LoVo (cell line): ENCODE measurements around the gene SH3PXD2A.
A peak's percentile ranks its signal among the peaks of the same experiment; 100 is the strongest.
"Not testable (repeated sequence)": the region's sequence is repeated elsewhere in the genome, so short reads cannot be mapped to it uniquely, and the experiment has no call there.

Experiments
- DNase-seq: peaks from one replicate; pipeline ENCODE4 v3.0.0-alpha.2; 2016; ENCODE audit warnings: low spot score

SH3PXD2A gene

DNA sequence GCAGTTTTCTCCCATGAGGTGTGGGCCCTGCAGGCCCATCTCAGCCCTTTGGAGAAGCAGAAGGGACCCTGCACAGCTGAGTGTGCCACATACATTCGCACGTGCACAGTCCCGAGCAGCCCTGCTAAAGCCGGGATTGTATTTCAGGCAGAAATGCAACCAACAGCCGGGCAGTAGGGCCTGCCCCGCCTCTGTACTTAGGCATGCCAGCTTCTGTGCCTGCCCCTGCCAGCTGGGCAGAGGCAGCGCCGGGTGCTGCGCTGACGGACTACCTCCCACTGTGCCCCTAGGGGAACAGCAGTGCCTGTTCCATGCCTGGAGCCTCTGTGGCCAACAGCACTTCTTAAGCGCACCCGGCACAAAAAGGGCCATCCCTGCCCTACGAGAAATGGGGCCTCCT is 191.6 kb downstream of the SH3PXD2A start:
- DNase-seq = no peak

DNA sequence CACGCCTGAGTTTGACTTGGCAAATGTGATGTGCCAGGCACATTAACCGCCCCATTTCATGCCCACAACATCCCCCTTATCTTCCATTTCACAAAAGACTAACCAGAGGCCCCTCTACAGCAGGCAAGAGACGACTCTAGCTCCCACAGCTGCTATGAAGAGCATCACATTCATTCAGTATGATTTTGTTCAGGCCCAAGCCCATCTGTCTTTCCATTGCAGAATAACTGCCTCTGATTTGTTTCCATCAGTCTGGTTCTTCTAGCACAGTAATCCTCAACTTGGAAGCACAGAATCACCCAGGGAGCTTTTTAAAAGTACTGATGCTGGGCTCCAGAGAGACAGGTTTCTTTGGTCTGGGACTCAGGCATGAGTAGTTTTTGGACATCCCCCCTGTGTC is 192.1 kb downstream of the SH3PXD2A start:
- DNase-seq = no peak

- DNase-seq = not testable (repeated sequence)
Observed at GRCh38 chr10:103662704-103663103, 192.7 kb downstream of the SH3PXD2A start.

DNA sequence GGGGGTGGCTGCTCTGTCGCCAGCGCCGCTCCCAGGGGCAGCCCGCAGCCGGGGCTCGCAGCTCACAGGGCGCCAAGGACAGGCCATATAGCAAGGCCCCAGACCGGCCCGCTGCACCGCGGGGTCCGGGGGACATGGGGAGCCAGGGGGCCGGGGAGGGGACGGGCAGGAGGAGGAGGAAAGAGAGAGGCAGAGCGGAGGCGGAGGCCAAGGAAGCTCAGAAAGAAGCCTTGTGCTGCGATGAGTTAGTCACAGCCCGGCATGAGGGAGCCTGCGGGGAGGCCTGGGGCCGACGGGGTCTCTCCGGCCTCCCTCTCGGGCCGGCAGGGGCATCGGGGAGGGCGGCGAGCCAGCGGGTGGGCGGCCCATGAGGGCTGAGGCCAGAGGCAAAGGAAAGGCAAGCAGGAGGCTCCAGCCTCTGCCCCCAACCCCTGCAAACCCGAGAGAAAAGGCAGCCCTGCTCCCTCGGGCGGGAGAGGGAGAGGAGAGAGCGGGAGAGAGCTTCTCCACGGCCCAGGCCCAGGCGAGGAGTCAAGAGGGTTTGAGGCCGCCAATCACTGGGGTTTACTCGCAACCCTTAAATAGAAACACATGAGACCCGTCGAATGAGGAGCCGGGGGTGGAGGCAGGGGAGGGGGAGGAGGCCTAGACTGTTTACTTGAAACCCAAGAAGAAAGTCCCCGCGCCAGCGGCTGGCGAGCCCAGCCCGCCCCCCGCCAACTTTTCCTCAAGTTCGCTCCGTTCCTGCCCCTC is 194.0 kb downstream of the SH3PXD2A start:
- no peak for DNase-seq

DNA sequence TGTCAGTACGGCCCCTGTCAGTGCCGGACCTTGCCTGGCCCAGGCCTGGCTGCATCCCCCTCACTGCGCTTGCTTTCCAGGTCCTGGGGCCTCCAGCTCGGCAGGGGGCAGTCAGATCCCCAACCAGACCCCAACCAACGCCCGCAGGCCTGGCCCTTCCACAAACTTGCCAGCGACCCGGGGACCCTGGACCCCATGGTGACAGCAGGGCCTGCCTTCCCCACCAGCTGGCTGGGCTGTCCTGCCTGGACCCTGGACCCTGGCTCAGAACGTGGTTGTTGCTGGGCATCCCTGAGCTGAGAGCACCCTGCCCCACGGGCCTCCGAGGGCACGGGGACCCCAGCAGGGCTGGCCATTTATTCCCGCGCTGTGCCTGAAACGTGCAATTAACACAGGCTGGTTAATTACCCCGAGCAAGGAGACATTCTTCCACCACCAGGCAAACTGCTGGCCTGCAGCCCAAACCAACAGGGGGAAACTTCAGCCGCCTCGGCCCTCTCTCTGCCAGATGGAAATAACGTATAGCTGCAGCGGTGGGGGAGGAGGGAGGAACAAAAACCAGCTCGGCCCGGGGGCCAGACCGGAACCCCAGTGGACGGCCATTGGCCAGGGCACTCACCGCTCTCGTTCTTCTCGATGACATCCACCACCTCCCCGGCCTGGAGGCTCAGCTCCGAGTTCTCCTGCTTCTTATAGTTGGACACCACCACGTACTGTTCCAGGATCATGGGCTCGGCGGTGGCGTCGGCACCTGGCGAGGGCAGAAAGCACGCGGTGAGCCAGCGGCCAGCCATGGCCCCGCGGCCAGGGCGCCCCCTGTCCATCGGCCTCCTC is 194.8 kb downstream of the SH3PXD2A start:
- peak; percentile 9 for DNase-seq

GRCh38 chr10:103659674-103660363 is 195.6 kb downstream of the SH3PXD2A start:
- DNase-seq = peak; percentile 88

GRCh38 chr10:103658049-103658577 is 197.3 kb downstream of the SH3PXD2A start:
- no peak for DNase-seq

DNA sequence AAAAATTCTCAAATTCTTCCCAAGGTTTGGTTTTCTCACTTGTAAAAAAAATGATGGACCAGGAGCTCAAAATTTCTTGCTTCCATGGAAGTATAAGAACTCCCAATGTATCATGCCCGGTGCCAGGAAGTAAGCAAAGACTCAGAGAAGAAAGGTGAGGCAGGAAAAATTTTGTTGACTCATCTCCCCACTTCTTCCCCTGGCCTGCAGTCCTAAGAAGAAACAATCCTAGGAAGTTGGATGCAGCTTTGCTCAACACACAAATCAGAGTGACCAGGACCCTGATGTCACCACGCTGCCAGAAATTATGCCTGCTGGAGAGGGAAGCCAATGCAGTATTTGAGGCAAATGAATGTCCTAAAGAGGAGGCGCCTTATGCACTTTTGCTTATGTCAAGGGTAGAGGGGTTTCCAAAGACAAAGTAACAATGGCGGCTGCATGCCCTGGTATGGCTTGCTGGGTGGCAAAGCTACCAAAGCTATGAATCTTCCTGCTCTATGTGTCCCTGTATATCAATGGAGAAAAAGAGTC is 198.2 kb downstream of the SH3PXD2A start:
- no peak for DNase-seq

DNA sequence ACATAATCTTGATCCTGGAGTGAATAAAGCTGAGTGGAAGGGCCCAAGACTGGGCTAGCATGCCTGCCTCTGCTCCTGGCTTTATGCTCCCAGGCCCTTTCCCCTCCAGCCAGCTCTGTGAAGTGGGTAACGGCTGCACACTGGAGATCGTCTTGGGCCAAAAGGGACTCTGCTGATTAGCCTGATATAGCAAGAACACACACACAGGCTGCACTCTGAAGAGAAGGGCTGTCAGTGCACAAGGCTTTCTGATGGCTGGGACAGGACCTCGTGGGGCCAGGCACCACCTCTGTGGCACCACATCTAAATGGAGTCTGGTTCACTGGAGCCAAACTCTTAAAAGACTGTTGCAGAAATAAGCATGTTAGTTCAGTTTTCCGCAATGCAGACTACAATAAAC is 200.5 kb downstream of the SH3PXD2A start:
- no peak for DNase-seq

DNA sequence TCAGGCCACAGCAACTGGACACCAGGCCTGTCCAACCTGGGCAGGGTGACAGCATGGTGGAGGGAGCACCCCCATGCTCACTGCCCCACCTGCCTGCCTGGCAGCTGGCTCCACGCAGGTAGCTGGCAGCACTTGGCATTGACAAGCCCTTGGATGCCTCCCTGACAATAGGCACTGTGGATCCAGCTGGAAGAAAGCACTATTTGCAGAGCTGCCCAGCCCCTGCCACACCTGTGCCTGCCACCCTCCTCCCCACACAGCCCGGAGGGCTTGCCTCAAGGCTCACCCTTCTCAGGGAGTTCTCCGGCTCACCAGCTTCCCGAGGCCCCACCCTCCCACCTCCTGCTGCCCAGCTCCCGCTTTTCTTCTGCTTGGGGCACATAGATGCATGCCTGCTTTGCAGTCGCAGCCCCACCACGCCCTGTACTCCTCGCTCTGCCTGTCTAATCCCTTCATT is 201.8 kb downstream of the SH3PXD2A start:
- peak; percentile 25 for DNase-seq

GRCh38 chr10:103652599-103653281 is 202.6 kb downstream of the SH3PXD2A start:
- DNase-seq = no peak

DNA sequence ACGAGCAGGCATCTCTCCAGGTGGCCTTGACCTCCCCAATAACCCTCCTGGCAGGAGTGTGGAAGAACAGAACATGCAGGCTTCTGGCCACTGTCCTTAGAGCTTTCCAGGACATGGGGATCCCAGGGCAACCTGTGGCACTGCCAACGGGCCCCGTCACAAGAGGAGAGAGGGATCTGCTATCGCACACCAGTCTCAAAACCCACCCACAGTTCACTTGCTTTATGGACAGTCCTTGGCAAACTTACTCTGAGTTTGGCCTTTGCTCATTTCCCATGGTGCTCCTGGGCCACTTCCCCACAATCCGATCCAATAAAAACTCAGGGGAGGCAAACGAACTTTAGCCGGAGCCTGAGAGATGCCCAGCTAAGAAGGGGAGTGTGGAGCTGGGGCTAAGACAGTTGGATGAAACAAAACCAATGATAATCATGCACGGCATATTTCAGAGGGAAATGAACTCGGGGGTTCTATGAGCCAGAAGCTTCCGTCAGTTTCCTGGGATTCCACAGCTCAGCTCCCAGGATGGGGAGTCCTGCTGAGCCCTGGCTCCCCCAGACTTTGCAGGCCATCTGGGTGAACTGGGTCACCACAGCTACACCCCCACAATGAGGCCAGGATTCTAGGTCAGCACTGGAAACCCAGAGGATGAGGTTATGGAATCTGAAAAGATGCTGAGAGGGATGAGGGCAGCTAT is 203.4 kb downstream of the SH3PXD2A start:
- no peak for DNase-seq

- no peak for DNase-seq
Observed at GRCh38 chr10:103651333-103651732, 204.0 kb downstream of the SH3PXD2A start.

GRCh38 chr10:103649654-103650423 is 205.5 kb downstream of the SH3PXD2A start:
- no peak for DNase-seq

DNA sequence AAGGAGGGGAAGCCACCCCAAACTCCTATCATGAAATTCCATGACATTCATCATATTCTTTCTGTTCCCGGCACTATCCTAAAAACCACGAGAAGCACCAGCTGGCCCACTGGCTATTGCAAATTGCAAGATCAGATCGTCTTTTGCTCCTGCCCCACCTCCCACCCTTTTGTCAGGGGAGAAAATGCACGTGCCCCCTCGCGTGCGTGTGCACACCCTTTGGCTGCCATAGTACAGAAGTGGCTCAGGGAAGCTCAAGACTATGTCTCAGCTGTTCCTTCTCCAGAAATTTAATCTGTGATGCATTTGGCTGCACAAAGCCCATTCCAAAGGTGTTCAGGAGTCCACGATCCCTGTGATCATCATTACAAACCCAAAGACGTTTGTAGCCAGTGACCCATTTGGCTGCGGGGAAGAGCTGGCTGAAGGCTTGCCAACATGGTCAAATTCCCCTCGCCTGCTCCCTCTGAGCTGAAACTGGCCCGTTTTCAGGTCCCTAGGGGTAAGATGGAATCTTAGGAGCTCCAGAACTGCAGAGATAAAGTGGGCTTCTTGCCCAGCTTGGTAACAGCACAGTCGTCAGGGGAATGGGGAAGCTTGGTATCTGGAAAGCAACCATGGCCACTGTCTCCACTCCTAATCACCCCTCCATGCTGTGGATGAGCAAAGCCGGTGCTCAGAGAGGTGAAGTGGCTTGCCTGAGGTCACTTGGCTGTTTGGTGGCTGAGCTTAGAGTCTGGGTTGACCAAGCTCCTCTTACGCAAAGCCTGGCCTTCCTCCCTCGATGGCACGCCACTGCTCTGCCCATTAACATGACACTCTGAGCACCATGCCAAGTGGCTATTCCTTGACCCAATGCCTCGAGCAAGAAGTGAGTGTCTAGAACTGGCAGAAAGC is 206.5 kb downstream of the SH3PXD2A start:
- no peak for DNase-seq

GRCh38 chr10:103648251-103648635 is 207.1 kb downstream of the SH3PXD2A start:
- DNase-seq = no peak

GRCh38 chr10:103646304-103646703 is 209.1 kb downstream of the SH3PXD2A start:
- no peak for DNase-seq

DNA sequence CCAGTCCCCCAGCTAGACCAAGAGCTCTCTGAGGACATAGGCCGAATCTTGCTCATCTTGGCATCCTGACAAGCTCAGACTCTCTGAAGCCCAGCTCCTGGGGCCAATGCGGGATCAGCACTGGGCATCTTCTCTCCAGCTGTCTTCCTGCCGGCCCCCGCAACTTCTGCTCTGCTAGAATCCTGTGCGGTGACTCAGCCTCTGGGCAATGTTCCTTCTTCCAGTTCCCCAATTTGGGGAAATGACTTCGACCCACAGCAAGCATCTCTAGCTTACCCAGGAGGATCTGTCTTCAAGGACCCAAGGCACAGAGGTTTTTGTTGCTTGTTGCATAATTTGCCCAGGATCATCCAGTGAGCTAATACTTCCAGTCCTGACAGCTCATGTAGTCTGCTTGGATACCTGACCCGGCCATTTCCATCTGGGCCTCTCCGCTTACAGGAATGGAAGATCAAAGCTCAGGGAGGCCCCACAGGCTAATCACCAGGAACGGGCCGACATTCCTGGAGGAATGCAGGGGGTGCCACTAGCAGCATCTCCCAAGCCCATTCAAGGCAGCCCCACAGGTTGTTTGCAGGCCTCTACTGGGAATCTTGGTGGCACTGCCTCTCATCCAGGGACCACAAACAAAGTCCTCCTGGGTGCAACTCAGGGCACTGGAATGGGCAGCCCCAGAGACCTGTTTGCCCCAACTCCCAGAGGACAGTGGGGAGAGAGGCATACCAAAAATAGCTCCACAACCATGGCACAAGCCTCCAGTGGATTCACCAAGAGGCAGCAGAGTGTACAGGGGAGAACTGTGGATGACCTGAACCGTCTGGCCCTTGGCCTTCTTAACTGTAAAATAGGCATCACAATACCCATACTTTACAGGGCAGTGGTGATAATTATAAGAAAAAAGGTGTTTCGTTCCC is 210.0 kb downstream of the SH3PXD2A start:
- DNase-seq = no peak
